Fibroblast of pulmonary artery (primary cell): ENCODE data around the gene SH2D7.
"Not testable (repeated sequence)": the region's sequence is repeated elsewhere in the genome, so short reads cannot be mapped to it uniquely, and the experiment has no call there.

Source experiments
- DNase-seq: peaks from one replicate; pipeline ENCODE4 v3.0.0-alpha.2; 2010; ENCODE audit warnings: low read depth
- H3K4me3 ChIP-seq: replicated peaks from 2 replicates; pipeline ENCODE4 v1.5.1; 2011; ENCODE audit warnings: low read depth, mild to moderate bottlenecking, control low read depth, low read length, moderate library complexity
- CTCF ChIP-seq: IDR thresholded peaks from 2 replicates; pipeline ENCODE4 v1.5.1; 2011; ENCODE audit warnings: mild to moderate bottlenecking, control low read depth, low read length, inconsistent platforms; ENCODE audit errors: missing control alignments

SH2D7 gene

GRCh38 chr15:78148392-78149067, 56.2 kb downstream of the SH2D7 start:
- peak overlapping the region; percentile 77 for H3K4me3 ChIP-seq
- no peak for TF ChIP-seq CTCF
- DNase-seq, result no peak

GRCh38 chr15:78149068-78149804, 56.9 kb downstream of the SH2D7 start, which contains the start of gene IDH3A:
Gene IDH3A, plus strand, starts transcription at chr15:78149362. Its CDS starts 42 bp downstream, at chr15:78149404.
- no peak for TF ChIP-seq CTCF
- H3K4me3 ChIP-seq, result peak within 1 kb of the TSS; percentile 77
- DNase-seq, result peak; percentile 96

GRCh38 chr15:78149805-78150751, 57.7 kb downstream of the SH2D7 start:
- TF ChIP-seq CTCF, result no peak
- DNase-seq, result peak; percentile 13
- peak overlapping the region; percentile 77 for H3K4me3 ChIP-seq

GRCh38 chr15:78151075-78151474, 58.7 kb downstream of the SH2D7 start:
- DNase-seq, H3K4me3 ChIP-seq: not testable (repeated sequence)
